NCI-H146 treated with DMSO at 0.1 percent for 48 hours (cell line): ENCODE data around the gene KDM5C.

ENCODE experiments used
- DNase-seq: peaks from one replicate; lab custom pipeline; 2025; ENCODE audit not compliant: unreplicated experiment; lab: John Stamatoyannopoulos, UW

KDM5C gene

GRCh38 chrX:53224860-53225797 lies at the start of gene KDM5C:
Gene KDM5C (minus strand): TSS chrX:53225207. CDS start chrX:53224889, 318 bp downstream.
- DNase-seq: peak; percentile 71

GRCh38 chrX:53272808-53273337 lies 47.9 kb upstream of the KDM5C start:
- DNase-seq: no peak

- no peak for DNase-seq
Observed at GRCh38 chrX:53269536-53270107, 44.6 kb upstream of the KDM5C start.

GRCh38 chrX:53268173-53268572 lies 43.2 kb upstream of the KDM5C start:
- DNase-seq: no peak

- no peak for DNase-seq
Observed at GRCh38 chrX:53266914-53267313, 41.9 kb upstream of the KDM5C start.

GRCh38 chrX:53265771-53266574 lies 41.0 kb upstream of the KDM5C start:
- DNase-seq: no peak

GRCh38 chrX:53263597-53264094 lies 38.6 kb upstream of the KDM5C start:
- DNase-seq: no peak

- DNase-seq: no peak
Observed at GRCh38 chrX:53262918-53263394, 37.9 kb upstream of the KDM5C start.

GRCh38 chrX:53262189-53262917 lies 37.3 kb upstream of the KDM5C start:
- DNase-seq: no peak

- DNase-seq: no peak
Observed at GRCh38 chrX:53261355-53261972, 36.5 kb upstream of the KDM5C start.

GRCh38 chrX:53260836-53261235 lies 35.8 kb upstream of the KDM5C start:
- no peak for DNase-seq

- DNase-seq: no peak
Observed at GRCh38 chrX:53257670-53258423, 32.8 kb upstream of the KDM5C start.

GRCh38 chrX:53257166-53257565 lies 32.2 kb upstream of the KDM5C start:
- DNase-seq: no peak

- DNase-seq: peak; percentile 2
Observed at GRCh38 chrX:53256446-53257041, 31.5 kb upstream of the KDM5C start.

- no peak for DNase-seq
Observed at GRCh38 chrX:53255738-53256191, 30.8 kb upstream of the KDM5C start.

- DNase-seq: no peak
Observed at GRCh38 chrX:53254570-53255461, 29.8 kb upstream of the KDM5C start.

- no peak for DNase-seq
Observed at GRCh38 chrX:53253293-53254020, 28.4 kb upstream of the KDM5C start.
